PC-3 (cell line): ENCODE results near the gene CD58.

Experiments used
- EZH2 ChIP-seq: fragments of 300-600 bp; sonication (generic); IDR thresholded peaks from one replicate; pipeline ENCODE4 v1.6.1; 2017; ENCODE audit warnings: antibody characterized with exemption, mild to moderate bottlenecking, low read length; ENCODE audit not compliant: unreplicated experiment
- EZH2phosphoT487 ChIP-seq: fragments of 300-600 bp; sonication (generic); IDR thresholded peaks from 2 replicates; pipeline ENCODE4 v1.6.1; 2018; ENCODE audit warnings: mild to moderate bottlenecking, antibody characterized with exemption, low read length, borderline replicate concordance
- TF ChIP-seq, protein P1 (sequence below): fragments of 300-600 bp; sonication (generic); conservative IDR thresholded peaks from 2 replicates; pipeline ENCODE4 v1.5.1; 2017; ENCODE audit warnings: antibody characterized with exemption, low read depth, mild to moderate bottlenecking, low read length

- TF ChIP-seq, protein P1, sequence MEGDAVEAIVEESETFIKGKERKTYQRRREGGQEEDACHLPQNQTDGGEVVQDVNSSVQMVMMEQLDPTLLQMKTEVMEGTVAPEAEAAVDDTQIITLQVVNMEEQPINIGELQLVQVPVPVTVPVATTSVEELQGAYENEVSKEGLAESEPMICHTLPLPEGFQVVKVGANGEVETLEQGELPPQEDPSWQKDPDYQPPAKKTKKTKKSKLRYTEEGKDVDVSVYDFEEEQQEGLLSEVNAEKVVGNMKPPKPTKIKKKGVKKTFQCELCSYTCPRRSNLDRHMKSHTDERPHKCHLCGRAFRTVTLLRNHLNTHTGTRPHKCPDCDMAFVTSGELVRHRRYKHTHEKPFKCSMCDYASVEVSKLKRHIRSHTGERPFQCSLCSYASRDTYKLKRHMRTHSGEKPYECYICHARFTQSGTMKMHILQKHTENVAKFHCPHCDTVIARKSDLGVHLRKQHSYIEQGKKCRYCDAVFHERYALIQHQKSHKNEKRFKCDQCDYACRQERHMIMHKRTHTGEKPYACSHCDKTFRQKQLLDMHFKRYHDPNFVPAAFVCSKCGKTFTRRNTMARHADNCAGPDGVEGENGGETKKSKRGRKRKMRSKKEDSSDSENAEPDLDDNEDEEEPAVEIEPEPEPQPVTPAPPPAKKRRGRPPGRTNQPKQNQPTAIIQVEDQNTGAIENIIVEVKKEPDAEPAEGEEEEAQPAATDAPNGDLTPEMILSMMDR = no peak
- TF ChIP-seq EZH2 (no peak), EZH2phosphoT487 (no peak)
Observed at GRCh38 chr1:116465477-116465844, 105.4 kb downstream of the CD58 start.
